ENCODE results near the gene PC. TPM values are rescaled to one million over a fixed set of nuclear protein-coding genes. Genes with fewer than 3 reads are reported as not detected.

The PC gene
- total and polyA plus RNA-seq, 2 donors (not counting 3 experiments of a cell fraction or from before 2014, with no cell fraction given), result 5.5 to 17.5 TPM

GRCh38 chr11:66840317-66841091 is 117.7 kb downstream of the PC start:
- Histone ChIP-seq H3K4me3 (replicated peaks in 1 of 3; ENCODE audit: insufficient read depth in 1 of 3, low read depth in 1 of 3, low read length in 3 of 3) (no peak overlapping the region), H2AFZ (ENCODE audit: low read depth, low read length) (no peak overlapping the region), H3K27ac (ENCODE audit: insufficient read depth, low read depth, low read length) (no peak overlapping the region), H3K4me2 (ENCODE audit: insufficient read depth, low read length) (no peak overlapping the region), H3K36me3 (ENCODE audit: control insufficient read depth in 2 of 2, extremely low read depth in 1 of 2, insufficient read depth in 2 of 2, low read length in 2 of 2) (peaks cover 7 to 8% of the 10 kb centered on the region in 2 experiments), H4K20me1 (replicated peaks; ENCODE audit: control insufficient read depth, extremely low read depth, insufficient read depth, low read length) (no peaks in the 10 kb centered on the region), H3K79me2 (ENCODE audit: control insufficient read depth, insufficient read depth, low read length) (peaks cover 40% of the 10 kb centered on the region), H3K9me3 (replicated peaks; ENCODE audit: control insufficient read depth, insufficient read depth, low read length) (no peaks in the 10 kb centered on the region), H3K9me1 (replicated peaks; ENCODE audit: control insufficient read depth, extremely low read depth, insufficient read depth, low read length) (no peaks in the 10 kb centered on the region), H3K9ac (replicated peaks; ENCODE audit: extremely low read depth, insufficient read depth, low read length) (no peak overlapping the region), H3K27me3 (ENCODE audit: control insufficient read depth in 2 of 2, insufficient read depth in 2 of 2, low read length in 2 of 2) (no peaks in the 10 kb centered on the region), H3K4me1 (ENCODE audit: control insufficient read depth, extremely low read depth, insufficient read depth, low read length) (peaks cover 18% of the 10 kb centered on the region)
- CTCF ChIA-PET, result interaction anchor here (1.1 to 1.2 kb wide), 2 partner anchors 43 to 135 kb away, joined by 3 to 4 read pairs; no protein-coding TSS in a partner anchor
- TF ChIP-seq MYC (IDR thresholded peaks at IDR 0.05; ENCODE audit: low read depth, low read length) (no peak), EZH2 (IDR thresholded peaks at IDR 0.05; ENCODE audit: borderline replicate concordance, low read depth, low read length, severe bottlenecking) (no peak), FOS (IDR thresholded peaks at IDR 0.05; ENCODE audit: borderline replicate concordance, insufficient read depth, low read length) (no peak), JUN (IDR thresholded peaks at IDR 0.05; ENCODE audit: borderline replicate concordance, insufficient read depth, insufficient read length, low read depth) (no peak), POLR2AphosphoS5 (IDR thresholded peaks at IDR 0.05; ENCODE audit: insufficient read depth, low read depth, low read length) (no peak), CTCF (IDR thresholded peaks at IDR 0.05; ENCODE audit: extremely low read depth in 1 of 2, insufficient read depth in 1 of 2, low read depth in 1 of 2, low read length in 2 of 2) (no peak), MAX (IDR thresholded peaks at IDR 0.05; ENCODE audit: insufficient read depth, insufficient read length) (no peak), GATA2 (IDR thresholded peaks at IDR 0.05; ENCODE audit: insufficient read depth, insufficient read length, low read depth, low read length) (no peak), POLR2A (IDR thresholded peaks at IDR 0.05; ENCODE audit: low read depth, low read length) (no peak)
- no peak for FAIRE-seq
- dilution Hi-C loops (cut with MboI; ENCODE audit: extremely low pct_ligation_motif_present, low sequenced_read_pairs), result no loop called here
- POLR2A ChIA-PET, result interaction anchor here (0.7 to 0.9 kb wide), 2 partner anchors 16 to 399 kb away, joined by 5 to 6 read pairs; no protein-coding TSS in a partner anchor
- no peak for DNase-seq (ENCODE audit: low read depth, low spot score)
- intact Hi-C loops (cut with micrococcal nuclease), result loop anchor here (10.0 kb wide), 1 partner anchor 784 kb away; the partner anchor contains the start of gene NUDT8
- no TSS peak for BruUV-seq (replicated peaks)

All from endothelial cell of umbilical vein (primary cell).